ENCODE results near the gene PTPRM.

- TF ChIP-seq EZH2 (IDR thresholded peaks at IDR 0.05; ENCODE audit: insufficient read depth, poor library complexity, severe bottlenecking) (no peak), EZH2phosphoT487 (IDR thresholded peaks at IDR 0.05; ENCODE audit: insufficient read depth, low read depth) (no peak)
These were observed 478.2 kb downstream of the PTPRM start for GRCh38 chr18:8045160-8045883.
